Glomerular endothelial cell (primary cell): ENCODE measurements around the gene TYK2. TPM values are rescaled to one million over a fixed set of nuclear protein-coding genes. Genes with fewer than 3 reads are reported as not detected.
"Not testable (repeated sequence)": the region's sequence is repeated elsewhere in the genome, so short reads cannot be mapped to it uniquely, and the experiment has no call there.

Experiments
- DNase-seq: peaks from one replicate; pipeline ENCODE4 v3.0.0-alpha.2; 2011; ENCODE audit warnings: low read depth, low spot score; ENCODE audit errors: extremely low read depth
- total RNA-seq: library from RNA; depleted of rRNA; stranded (reverse); fragments of >200 nt; gene quantifications from 2 replicates; pipeline ENCODE4 v1.2.3, GENCODE V29; 2015

Gene TYK2
- total RNA-seq, 1 donor from 2014 or later: 178 TPM

DNA sequence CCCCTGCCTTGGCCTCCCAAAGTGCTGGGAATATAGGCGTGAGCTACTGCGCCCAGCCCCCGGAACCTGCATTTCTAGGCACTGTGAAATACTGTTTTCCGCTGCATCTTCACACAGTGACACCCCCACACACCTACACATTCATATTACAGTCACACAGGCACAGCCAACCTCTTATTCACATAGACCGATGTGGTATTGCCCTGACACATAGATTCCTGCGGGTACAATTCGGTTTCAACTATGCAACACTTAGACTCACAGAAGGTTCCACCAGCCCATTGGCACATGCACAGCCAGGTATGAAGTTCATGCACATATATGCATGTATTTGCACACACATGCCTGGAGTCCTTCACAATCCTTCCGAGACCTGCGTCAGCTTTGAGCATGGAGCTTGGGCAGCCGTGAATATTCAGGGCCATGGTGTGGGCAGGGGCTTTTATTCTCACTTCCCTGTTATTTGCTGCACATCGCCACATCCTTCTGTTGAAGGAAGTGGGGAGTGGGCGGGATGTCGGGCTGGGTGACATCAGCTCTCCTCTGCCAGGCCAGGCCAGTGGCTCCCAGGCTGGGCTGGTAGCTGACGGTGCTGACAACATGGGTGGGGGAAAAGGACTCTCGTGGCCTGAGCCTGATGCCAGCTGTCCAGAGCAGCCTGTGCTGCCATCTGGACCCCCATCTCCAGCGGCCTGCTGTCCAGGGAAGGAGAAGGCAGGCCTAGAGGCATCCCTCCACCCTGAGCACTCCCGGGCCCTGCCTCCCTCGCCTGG lies 28.3 kb upstream of the TYK2 start:
- no peak for DNase-seq

DNA sequence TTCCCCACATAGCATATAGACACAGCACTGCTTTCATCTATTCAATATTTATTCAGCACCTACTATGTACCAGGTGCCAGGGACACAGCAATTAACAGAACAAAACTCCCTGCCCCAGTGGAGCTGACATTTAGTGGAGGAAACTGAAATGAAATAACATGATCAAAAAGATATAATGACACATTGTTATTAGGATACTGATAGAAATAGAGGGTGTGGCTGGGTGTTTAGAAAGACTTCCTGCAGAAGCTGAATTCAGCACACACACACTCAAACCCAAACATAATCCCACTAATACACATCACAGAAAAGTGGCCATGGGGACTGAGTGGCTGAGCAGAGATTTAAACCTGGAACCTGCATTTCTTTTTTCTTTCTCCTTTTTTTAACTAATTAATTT lies 26.7 kb upstream of the TYK2 start:
- no peak for DNase-seq

DNA sequence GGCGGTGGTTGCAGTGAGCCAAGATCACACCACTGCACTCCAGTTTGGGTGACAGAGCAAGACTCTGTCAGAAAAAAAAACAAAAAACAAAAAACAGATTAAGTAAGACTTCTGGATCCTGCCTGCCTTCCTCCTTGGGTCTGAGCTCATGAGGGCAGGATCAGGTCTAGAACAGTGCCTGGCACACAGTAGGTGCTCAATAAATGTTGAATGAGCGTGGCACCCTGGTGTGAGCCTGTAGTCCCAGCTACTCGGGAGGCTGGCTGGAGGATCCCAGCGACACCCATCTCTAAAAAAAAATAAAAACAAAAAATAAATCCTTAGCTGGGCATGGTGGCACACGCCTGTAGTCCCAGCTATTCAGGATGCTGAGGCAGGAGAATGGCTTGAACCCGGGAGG lies 25.8 kb upstream of the TYK2 start:
- no peak for DNase-seq

DNA sequence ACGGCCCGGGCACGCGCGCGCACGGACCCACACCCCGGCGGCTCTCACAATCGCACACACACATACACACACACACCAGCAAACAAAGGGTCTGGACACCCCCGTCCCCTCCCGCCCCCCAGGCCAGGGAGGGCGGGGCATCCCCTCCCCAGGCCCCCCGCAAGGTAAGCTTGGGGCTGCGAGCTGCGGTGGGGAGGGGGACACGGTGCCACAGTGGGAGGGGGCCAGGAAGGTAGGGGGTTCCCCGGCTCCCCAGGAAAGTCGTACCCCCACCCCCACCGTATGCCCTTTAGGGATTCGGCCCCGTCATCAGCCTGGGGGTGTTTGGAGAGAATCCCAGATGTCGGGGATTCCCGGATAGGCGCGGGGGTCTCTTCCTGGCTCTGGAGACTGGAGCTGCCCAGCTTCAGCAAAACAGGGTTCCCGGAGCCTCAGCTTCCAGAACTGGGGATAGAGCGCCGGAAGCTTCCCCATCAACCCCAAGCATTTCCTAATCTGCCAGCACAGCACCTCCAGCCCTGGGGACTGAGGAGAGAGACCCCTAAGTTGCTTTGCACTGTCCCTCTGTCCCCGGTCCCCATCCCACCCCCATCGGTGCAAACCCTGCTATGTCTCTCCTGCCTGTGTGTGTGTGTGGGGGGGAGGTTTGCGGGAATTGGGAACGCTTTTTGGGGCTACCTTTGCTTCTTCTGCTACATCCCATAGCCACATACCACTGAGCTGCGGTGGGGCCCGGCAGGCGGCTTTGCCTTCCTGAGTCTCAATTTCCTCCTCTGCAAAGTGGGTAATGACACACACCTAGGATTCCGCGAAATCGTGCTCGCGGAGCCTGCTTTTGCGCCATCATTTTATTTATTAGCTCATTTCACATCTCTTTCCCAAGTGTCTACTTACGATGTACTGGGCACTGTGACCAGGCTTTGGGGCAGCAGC lies 24.8 kb upstream of the TYK2 start:
- no peak for DNase-seq

DNA sequence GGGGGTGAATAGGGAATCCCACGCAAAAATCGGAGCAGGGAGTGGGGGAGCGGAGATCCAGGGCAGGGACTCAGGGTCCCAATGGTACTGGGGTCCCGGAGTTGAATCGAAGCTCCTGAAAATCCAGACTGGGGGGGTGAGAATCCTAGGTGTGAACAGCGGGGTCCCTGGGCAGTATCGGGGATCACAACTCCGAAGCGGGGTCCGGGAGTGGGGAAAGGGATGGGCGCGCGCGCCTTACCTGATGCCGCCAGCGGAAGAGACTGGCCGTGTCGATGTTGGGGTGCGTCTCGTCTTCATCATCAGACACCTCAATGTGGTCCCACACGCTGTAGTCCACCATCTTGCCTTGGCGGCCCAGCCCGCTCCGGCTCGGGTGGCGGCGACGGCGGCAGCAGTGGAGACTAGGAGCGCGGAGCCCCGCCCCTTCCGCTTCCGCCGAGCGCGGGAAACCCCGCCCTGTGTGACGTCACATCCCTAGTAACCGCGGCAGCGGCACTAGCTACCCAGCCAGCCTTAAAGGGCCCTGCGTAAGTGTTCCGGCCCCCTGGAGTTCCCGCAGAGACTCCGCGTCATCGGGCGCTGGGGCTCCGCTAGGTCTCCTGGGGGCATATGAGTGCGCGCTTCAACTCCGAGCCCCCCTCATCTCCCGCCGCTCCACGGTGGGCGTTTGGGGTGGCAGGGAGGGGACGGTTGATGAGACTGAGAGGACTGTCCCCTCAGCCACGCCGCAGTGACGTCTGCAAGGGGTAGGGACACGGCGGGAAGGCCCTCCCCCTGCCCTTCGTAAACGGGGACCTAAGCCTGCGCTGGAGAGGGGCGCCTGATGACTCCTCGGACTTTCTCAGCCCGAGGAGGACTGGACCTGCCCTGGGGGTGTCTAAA lies 23.0 kb upstream of the TYK2 start, which contains the start of gene CDC37:
Gene CDC37, minus strand, starts transcription at position 406 of the 885 bp plus-strand sequence. Its CDS starts 63 bp downstream, at position 343.
- DNase-seq: no peak

DNA sequence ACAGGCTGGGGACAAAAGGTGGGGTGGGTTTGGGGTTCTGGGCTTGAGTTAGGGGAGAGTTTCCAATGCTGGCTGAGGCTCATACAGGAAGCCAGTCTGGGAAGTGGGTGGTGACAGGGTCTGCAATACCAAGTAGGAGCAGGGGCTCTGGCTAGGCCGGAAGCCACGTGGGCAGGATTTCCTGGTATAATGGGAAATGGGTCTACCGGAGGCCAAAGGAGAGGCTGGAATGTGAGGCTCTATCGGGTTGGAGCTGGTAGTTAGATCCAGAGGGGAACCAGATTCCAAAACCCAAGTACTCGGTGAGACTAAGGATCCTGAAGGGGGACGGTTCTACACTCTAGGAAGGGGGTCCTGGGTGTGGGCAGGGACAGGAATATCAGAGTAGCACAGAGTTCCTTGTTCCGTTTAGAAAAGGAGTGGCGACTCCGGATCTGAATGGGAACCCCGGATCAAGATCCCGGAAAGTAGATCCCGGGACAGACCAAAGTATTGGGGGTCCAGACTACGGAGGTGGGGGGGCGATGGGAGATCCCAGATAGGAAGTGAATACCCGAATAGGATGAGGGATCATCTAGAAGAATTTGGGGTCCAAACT lies 22.2 kb upstream of the TYK2 start:
- no peak for DNase-seq

DNA sequence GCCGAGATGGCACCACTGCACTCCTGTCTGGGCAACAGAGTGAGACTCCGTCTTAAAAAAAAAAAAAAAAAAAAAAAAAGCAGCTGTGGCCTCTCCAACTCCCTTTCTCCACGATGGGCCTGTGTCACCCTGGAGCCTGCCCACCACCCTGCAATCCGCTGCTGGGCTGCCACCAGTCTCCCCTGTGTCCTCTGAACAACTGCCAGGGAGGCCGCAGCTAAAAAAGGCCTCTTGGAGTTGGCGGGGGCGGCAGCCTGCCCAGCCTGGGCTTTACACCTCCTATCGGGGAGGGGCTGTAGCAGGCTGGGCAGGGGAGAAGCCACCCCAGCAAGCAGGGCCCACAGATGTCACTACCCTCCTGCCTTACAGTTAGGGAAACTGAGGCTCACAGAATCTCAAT lies 19.5 kb upstream of the TYK2 start:
- DNase-seq: no peak

DNA sequence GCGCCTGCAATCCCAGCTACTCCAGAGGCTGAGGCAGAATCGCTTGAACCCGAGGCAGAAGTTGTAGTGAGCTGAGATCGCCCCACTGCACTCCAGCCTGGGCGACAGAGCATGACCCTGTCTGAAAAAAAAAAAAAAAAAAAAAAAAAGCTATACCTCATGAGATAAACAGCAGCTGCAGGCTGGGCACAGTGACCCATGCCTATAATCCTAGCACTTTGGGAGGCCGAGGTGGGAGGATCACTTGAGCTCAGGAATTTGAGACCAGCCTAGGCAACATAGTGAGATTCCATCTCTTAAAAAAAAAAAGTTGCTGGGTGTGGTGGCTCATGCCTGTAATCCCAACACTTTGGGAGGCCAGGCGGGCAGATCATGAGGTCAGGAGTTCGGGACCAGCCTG lies 19.0 kb upstream of the TYK2 start:
- not testable (repeated sequence) for DNase-seq

DNA sequence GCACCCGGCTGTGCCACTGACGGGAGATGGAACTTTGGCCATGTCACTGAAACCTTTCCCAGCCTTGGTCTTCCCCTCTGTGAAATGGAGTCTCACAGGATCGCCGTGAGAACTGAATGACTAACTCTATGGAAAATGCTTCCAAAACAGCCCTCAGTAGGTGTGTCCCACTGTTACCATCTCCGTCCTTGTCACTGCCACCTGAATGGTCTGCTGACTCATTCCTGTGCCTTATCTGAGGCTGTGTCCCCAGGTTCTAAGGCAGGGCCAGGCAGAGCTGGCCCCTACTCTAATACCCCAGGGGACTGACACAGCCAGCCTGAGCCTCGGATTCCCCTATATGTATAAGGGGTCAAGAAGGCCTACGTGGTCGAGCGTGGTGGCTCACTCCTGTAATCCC lies 18.4 kb upstream of the TYK2 start:
- no peak for DNase-seq

DNA sequence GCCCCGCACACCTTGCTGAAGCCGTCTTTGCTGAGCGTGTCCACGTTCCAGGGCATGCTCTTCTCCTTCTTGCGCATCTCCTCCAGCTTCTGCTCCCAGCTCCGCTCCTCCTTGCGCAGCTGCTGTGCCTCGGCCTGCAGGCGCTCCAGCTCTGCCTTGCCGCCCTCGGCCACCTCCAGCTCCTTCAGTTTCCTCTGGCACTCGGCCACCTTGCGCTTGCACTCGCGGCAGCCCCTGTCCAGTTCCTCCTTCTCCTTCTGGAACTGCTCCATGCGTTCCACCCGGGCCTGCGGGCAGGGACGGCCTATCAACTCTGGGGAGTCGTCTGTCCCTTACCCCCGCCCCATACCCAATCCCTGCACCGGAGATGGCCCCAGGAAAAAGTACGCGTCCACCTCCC lies 15.5 kb upstream of the TYK2 start:
- no peak for DNase-seq

DNA sequence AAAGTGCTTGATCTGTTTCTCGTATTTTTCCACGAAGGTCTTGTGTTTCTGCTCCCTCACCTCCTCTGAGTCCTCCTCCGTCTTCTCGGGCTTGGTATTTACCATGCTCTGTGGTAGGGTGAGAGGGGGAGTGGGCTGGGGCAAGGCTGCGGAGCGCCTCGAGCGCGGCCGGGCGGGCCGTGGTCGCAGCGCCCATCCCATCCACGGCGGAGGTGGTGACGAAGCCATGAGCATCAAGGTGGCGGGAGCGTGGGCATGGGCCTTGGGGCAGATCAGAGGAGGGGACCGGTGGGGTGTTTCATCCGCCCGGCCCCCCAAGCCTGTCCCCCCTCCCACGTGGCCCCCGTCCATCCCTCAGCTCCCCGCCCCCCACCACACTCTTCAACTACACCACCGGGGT lies 15.1 kb upstream of the TYK2 start:
- no peak for DNase-seq

DNA sequence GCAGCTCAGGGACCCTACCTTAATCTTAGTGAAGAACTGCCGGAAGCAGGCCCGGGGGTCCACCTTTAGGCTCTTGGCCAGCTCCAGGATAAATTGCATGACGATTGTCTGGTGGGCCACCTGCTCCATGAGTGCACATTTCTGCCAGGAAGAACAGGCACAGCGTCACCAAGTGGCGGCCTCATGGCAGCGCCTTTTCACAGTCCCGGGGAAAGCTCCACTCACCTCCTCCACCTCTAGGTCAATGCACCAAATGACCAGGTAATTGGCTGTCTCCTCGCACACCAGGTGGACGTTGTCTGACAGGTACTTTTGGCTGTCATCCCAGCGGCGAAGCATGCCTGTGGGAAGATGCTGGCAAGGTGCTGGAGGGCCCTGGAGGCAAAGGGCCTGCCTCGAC lies 14.6 kb upstream of the TYK2 start:
- no peak for DNase-seq

DNA sequence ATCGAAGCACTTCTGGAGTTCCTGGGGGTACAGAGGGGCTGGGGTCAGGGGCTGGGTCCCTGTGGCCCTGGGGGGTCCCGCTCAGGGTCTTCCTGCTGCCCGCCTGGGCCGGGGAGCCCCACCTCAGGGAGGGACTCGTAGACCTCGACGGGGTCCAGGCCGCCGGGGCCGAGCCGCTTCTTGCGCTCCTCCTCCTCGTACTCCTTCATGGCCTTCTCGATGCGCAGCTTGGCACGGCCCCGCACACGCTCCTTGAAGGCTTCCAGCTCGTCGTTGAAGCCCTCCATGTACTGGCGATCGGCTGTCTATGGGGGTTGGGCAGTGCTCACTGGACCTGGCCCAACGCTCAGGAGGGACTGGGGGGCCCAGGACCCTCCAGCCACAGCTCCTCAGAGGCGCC lies 12.8 kb upstream of the TYK2 start:
- no peak for DNase-seq

DNA sequence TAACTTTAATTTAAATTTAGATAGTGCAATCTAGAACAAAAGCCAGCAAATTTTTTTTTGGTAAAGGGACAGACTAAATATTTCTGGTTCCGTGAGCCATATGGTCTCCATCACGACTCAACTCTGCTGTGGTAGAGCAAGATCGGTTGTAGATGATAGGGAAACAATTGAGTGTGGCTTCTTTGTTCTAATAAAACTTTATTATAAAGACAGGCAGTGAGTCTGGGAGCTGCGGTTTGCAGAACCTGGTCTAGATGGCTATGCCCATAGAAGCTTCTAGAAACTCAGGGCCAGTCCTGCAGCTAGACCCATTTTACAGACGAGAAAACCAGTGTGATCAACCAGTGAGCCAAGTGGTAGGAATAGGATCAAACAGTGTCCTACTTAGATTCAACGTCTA lies 11.7 kb upstream of the TYK2 start:
- DNase-seq: no peak

DNA sequence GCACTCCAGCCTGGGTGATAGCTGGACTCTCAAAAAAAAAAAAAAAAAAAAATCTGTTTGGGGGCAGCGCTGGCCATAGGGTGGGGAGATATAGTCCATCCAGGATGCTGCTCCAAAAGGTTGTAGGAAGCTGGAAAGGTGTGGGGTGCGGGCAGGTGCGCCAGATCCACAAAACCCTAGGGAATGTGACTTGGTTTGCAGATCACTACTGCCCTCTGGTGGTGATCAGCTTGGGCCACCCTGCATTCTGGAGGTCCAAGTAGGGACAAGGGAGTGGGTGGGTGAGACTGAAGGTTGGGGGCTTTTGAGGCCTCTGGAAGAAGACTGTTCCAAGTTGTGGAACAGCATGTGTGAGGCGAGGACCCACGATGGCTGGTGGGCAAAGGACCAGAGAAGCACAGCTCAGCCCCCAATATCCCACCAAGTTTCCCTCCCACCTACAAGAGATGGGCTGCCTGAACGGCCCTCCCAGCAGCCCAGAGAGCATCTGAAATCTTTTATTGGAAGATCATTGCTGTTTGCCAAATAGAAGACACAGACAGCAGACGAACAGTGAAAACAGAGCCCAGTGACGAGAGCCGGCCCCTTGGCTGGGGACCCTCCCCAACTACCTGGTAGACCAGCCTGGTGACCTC lies 10.4 kb upstream of the TYK2 start:
- DNase-seq: peak; percentile 62

DNA sequence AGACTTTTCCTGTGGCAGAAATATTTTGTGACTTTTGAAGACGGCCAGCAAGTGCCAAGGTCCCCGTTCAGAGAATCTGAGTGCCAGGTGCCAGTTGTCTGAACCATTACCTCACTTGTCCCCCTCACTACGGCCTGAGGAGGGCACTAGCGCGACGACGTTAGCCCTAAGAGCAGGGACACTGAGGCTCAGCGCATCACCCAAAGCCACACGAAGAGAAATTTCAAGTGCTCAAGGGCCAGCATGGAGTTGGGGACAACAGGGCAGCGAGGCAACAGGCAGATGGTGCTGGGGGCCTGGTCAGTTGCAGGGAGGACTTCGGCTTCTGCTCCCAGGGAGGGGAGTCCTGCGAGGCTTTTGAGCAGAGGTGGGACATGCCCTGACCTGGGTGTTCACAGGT lies 9.5 kb upstream of the TYK2 start:
- no peak for DNase-seq

DNA sequence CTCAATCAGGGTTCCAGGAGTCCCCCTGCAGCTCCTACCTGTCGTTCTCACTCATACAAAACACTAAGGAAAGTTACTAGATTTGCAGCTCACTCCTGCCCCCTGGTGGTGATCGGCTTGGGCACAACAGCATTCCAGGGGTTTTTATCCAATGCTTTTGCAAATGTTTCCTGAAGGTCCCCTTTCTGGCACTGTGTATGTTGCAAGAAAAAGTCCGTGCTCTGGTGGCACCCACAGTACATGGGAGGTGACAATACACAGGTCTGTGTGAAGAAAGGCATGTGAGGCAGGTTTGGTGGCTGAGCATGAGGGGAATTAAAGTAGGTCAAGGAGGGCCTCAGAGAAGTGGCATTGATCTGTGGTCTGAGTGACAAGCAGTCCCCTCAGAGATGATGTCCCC lies 8.6 kb upstream of the TYK2 start:
- DNase-seq: peak; percentile 67

DNA sequence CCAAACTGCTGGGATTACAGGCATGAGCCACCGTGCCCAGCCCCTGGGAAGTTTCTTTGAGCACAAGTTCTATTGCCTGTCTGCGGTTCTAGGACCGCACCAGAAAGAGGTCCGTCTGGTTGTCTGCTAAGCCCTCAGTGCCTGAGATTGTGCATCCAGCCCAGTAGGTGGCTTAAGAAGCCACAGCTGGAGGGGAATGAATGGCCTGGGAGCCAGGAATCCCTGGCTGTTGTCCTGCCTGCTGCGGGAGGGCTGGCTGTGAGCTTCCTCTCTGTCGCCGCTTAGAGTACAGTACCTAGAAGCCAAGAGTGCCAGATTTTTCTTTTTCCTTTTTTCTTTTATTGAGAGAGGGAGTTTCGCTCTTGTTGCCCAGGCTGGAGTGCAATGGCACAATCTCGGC lies 4.2 kb upstream of the TYK2 start:
- DNase-seq: no peak

DNA sequence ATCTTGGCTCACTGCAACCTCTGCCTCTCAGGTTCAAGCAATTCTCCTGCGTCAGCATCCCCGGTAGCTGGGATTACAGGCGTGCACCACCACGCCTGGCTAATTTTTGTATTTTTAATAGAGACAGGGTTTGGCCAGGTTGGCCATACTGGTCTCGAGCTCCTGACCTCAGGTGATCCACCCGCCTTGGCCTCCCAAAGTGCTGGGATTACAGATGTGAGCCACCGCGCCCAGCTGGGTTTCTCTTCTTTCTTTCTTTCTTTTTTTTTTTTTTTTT lies 2.8 kb upstream of the TYK2 start:
- DNase-seq: not testable (repeated sequence)

DNA sequence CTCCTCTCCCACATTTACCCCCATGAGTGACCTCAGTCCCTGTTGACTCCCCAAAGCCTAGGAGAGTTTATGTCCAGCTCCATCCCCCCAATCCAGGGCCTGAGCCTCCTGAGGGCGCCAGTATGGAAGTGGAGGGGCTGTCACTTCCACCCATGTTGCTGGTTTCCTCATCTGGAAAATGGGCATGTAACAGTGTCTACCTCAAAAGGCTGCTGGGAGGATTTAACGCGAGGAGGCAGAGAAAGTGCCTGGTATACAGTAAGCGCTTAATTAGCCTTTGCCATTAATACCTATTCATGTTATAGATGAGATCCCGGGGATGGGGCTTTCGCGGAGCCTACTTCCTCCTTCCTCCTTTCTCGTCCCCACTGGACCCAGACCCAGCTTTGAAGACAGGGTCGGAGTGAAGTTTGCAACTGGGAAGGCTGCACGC lies 476 bp downstream of the TYK2 start:
- no peak for DNase-seq
